Kidney (tissue), 14 donors: ENCODE data around the gene KIF19. TPM values are rescaled to one million over a fixed set of nuclear protein-coding genes. Genes with fewer than 3 reads are reported as not detected.

ENCODE experiments used
- DNase-seq, 5 donors: peaks; one replicate each; pipeline ENCODE4 v3.0.0-alpha.2; 2013 to 2020
- FAIRE-seq: peaks from 2 replicates; lab custom pipeline; 2012; peaks lifted over from hg19 to GRCh38; lab: Jason Lieb, UNC
- H3K27ac ChIP-seq, 2 donors: one replicate each; pipeline ENCODE4 v1.7.0; 2013; ENCODE audit warnings: low read depth in 2 of 2, low read length in 2 of 2, inconsistent platforms in 1 of 2
- H3K27me3 ChIP-seq: one replicate; pipeline ENCODE4 v1.7.1; 2013; ENCODE audit warnings: low read length, inconsistent platforms; ENCODE audit not compliant: control insufficient read depth, insufficient read depth
- H3K36me3 ChIP-seq, 3 donors: one replicate each; pipeline versions ENCODE4 v1.7.0 to v1.7.1; 2013; ENCODE audit warnings: low read length in 3 of 3, control low read depth in 1 of 3, inconsistent platforms in 1 of 3; ENCODE audit not compliant: insufficient read depth in 3 of 3, control insufficient read depth in 2 of 3
- H3K4me1 ChIP-seq, 3 donors: one replicate each; pipeline versions ENCODE4 v1.7.0 to v1.7.1; 2013; ENCODE audit warnings: low read length in 3 of 3, inconsistent platforms in 1 of 3, low read depth in 1 of 3; ENCODE audit not compliant: control insufficient read depth in 2 of 3, insufficient read depth in 2 of 3
- H3K4me3 ChIP-seq, 3 donors: one replicate each; pipeline versions ENCODE4 v1.7.0 to v1.8.1; 2013; ENCODE audit warnings: low read length in 3 of 3, control low read depth in 1 of 3, inconsistent platforms in 1 of 3
- H3K9ac ChIP-seq, 3 donors: one replicate each; pipeline versions ENCODE4 v1.7.0 to v1.7.1; 2013; ENCODE audit warnings: low read length in 3 of 3, control low read depth in 1 of 3, inconsistent platforms in 1 of 3
- H3K9me3 ChIP-seq, 3 donors: one replicate each; pipeline versions ENCODE4 v1.7.0 to v1.7.1; 2013; ENCODE audit warnings: low read length in 3 of 3, control low read depth in 1 of 3, inconsistent platforms in 1 of 3; ENCODE audit not compliant: control insufficient read depth in 2 of 3, insufficient read depth in 1 of 3
- intact Hi-C: fragments of 100-400 bp; cut with DNase I; formaldehyde crosslinking; loops from one replicate; pipeline ENCODE4 v1.11.1; 2022
- polyA plus RNA-seq: library from polyadenylated mRNA; stranded (reverse); fragments of 350-450 nt; fragmentation: Illumina TruSeq; extraction: RNeasy Lipid Tissue Mini Kit (QIAGEN cat#74804); gene quantifications from one replicate; pipeline ENCODE4 v1.2.3, GENCODE V29; 2014; ENCODE audit warnings: low read depth, low replicate concordance; ENCODE audit not compliant: insufficient read depth
- total RNA-seq: library from RNA; stranded (reverse); fragmentation: NEBNext Ultra II Directional; extraction: Animal tissue kit (Norgen Biotek cat#: 25700); gene quantifications from one replicate; pipeline ENCODE4 v1.2.1, GENCODE V29; 2021
- TF ChIP-seq, protein P1 (sequence below): IDR thresholded peaks from 3 replicates; pipeline ENCODE4 v1.5.1; 2012; ENCODE audit warnings: mild to moderate bottlenecking, moderate library complexity, borderline replicate concordance; ENCODE audit not compliant: insufficient read depth; ENCODE audit errors: extremely low read depth
- donor health status: control.
- donor health status: control.
- donor health status: control.
- donor health status: control.
- donor health status: control.
- donor health status: DM: yes; HTN: yes; CAD: no.
- donor health status: Normal renal cell carcinoma (clear cell type).

Gene KIF19
- total and polyA plus RNA-seq, 2 donors from 2014 or later = 0.85 TPM; not detected in 1

DNA sequence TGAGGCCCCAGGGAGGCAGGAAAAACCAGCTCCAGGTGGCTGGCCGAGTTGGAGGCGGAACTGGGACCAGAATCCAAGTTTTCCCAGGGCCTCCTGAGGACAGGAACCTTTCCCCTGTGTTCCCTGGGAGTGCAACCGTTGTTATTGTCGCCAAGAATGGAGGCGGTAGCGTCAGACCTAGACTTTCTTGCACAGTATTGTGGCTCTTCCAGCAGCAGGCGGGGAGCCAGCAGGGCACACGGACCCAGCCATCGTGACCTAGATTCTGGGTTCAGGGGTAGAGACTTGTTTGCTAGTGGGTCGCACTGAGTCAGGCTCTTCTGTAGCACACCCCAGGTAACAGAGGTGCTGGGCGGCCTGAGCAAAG lies 667 bp upstream of the KIF19 start:
- TF ChIP-seq, protein P1, sequence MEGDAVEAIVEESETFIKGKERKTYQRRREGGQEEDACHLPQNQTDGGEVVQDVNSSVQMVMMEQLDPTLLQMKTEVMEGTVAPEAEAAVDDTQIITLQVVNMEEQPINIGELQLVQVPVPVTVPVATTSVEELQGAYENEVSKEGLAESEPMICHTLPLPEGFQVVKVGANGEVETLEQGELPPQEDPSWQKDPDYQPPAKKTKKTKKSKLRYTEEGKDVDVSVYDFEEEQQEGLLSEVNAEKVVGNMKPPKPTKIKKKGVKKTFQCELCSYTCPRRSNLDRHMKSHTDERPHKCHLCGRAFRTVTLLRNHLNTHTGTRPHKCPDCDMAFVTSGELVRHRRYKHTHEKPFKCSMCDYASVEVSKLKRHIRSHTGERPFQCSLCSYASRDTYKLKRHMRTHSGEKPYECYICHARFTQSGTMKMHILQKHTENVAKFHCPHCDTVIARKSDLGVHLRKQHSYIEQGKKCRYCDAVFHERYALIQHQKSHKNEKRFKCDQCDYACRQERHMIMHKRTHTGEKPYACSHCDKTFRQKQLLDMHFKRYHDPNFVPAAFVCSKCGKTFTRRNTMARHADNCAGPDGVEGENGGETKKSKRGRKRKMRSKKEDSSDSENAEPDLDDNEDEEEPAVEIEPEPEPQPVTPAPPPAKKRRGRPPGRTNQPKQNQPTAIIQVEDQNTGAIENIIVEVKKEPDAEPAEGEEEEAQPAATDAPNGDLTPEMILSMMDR = no peak
- H3K36me3 ChIP-seq = no peaks in the 10 kb centered on the region
- H3K27me3 ChIP-seq = no peaks in the 10 kb centered on the region
- DNase-seq = no peak
- intact Hi-C loops = no loop called here
- no peak for FAIRE-seq
- peaks cover 0 to 3% (median 0%) of the 10 kb centered on the region in 3 donors for H3K4me1 ChIP-seq
- H3K27ac ChIP-seq = peak overlapping the region in 1 of 2 donors; percentile 37
- H3K9me3 ChIP-seq = no peaks in the 10 kb centered on the region
- no peak overlapping the region for H3K9ac ChIP-seq
- no peak overlapping the region for H3K4me3 ChIP-seq

- Histone ChIP-seq H3K4me3 (peak overlapping the region in 1 of 3 donors; percentile 37), H3K9me3 (no peaks in the 10 kb centered on the region), H3K36me3 (no peaks in the 10 kb centered on the region), H3K9ac (no peak overlapping the region), H3K4me1 (peaks cover 0 to 3% (median 0%) of the 10 kb centered on the region in 3 donors), H3K27me3 (no peaks in the 10 kb centered on the region), H3K27ac (no peak overlapping the region)
- intact Hi-C loops = no loop called here
- FAIRE-seq = no peak
- TF ChIP-seq, protein P1 = no peak
- DNase-seq = no peak
Measured at GRCh38 chr17:74326506-74326905, 480 bp downstream of the KIF19 start.

DNA sequence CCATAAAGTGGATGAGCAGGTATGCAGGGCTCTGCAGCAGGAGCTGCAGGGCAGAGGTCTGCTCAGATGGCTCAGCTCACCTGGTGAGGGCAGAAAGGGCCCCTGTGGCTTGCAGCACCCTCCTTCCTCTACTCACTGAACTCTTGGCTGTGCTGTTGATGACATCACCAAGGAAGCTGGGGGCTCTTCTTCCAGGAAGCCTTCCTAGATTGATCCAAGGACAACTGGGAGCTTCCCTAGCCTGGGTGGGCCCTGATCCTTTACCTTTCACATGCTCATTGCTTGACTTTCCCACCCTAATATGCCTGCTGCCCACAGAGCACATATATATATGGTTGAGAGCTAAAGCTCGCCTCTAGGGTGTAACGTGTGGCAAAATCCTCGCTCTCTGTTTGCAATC lies 2.5 kb downstream of the KIF19 start:
- no peaks in the 10 kb centered on the region for H3K27me3 ChIP-seq
- intact Hi-C loops = no loop called here
- H3K4me3 ChIP-seq = no peak overlapping the region
- TF ChIP-seq, protein P1 = no peak
- no peak for FAIRE-seq
- no peaks in the 10 kb centered on the region for H3K36me3 ChIP-seq
- H3K27ac ChIP-seq = no peak overlapping the region
- H3K4me1 ChIP-seq = peaks cover 0 to 3% (median 0%) of the 10 kb centered on the region in 3 donors
- no peak for DNase-seq
- no peaks in the 10 kb centered on the region for H3K9me3 ChIP-seq
- H3K9ac ChIP-seq = no peak overlapping the region

DNA sequence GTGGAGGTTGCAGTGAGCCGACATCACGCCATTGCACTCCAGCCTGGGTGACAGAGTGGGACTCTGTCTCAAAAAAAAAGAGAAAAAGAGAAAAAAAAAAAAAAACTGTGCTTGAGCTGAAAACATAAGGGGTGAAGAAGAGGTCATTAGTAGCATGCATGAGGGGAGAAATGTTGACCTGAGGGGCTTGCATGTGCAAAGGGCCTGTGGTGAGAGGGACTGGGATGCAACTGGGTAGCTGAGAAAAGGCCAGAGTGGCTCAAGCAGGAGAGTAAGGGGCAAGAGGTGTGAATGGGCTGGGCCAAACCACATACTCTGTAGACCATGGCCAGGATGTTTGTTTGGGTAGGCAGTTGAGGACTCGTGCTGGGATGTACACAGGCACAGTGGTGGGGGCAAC lies 3.4 kb downstream of the KIF19 start:
- no peak overlapping the region for H3K4me3 ChIP-seq
- no peaks in the 10 kb centered on the region for H3K27me3 ChIP-seq
- H3K36me3 ChIP-seq = no peaks in the 10 kb centered on the region
- TF ChIP-seq, protein P1 = no peak
- peaks cover 0 to 3% (median 0%) of the 10 kb centered on the region in 3 donors for H3K4me1 ChIP-seq
- DNase-seq (no peak), FAIRE-seq (no peak)
- peaks cover 0 to 4% (median 0%) of the 10 kb centered on the region in 3 donors for H3K9me3 ChIP-seq
- intact Hi-C loops = no loop called here
- H3K9ac ChIP-seq = no peak overlapping the region
- no peak overlapping the region for H3K27ac ChIP-seq
